HEK293T (cell line): Measurements from ENCODE around the gene HINFP.

ENCODE experiments used
- ARNT ChIP-seq: fragments of 450-650 bp; IDR thresholded peaks from 2 replicates; pipeline ENCODE4 v1.6.1; 2017; ENCODE audit warnings: mild to moderate bottlenecking
- BHLHE40 ChIP-seq: fragments of 450-650 bp; IDR thresholded peaks from 2 replicates; pipeline ENCODE4 v1.6.1; 2016; ENCODE audit warnings: mild to moderate bottlenecking, moderate library complexity, borderline replicate concordance
- CTBP1 ChIP-seq: fragments of 450-650 bp; IDR thresholded peaks from 2 replicates; pipeline ENCODE4 v1.6.1; 2016; ENCODE audit warnings: borderline replicate concordance
- ELF4 ChIP-seq: fragments of 450-650 bp; IDR thresholded peaks from 2 replicates; pipeline ENCODE4 v1.6.1; 2017; ENCODE audit warnings: antibody characterized with exemption
- FOXK2 ChIP-seq: fragments of 450-650 bp; IDR thresholded peaks from 2 replicates; pipeline ENCODE4 v1.6.1; 2016; ENCODE audit warnings: mild to moderate bottlenecking
- FOXM1 ChIP-seq: fragments of 450-650 bp; IDR thresholded peaks from 2 replicates; pipeline ENCODE4 v1.6.1; 2017; ENCODE audit warnings: mild to moderate bottlenecking, borderline replicate concordance
- L3MBTL2 ChIP-seq: fragments of 450-650 bp; conservative IDR thresholded peaks from 2 replicates; pipeline ENCODE4 v1.6.1; 2016; ENCODE audit warnings: mild to moderate bottlenecking
- NFRKB ChIP-seq: fragments of 450-650 bp; IDR thresholded peaks from 2 replicates; pipeline ENCODE4 v1.6.1; 2016; ENCODE audit warnings: mild to moderate bottlenecking, moderate library complexity
- SP1 ChIP-seq: fragments of 450-650 bp; IDR thresholded peaks from 2 replicates; pipeline ENCODE4 v1.6.1; 2017
- SUZ12 ChIP-seq: fragments of 450-650 bp; IDR thresholded peaks from 2 replicates; pipeline ENCODE4 v1.6.1; 2016; ENCODE audit warnings: mild to moderate bottlenecking
- TARDBP ChIP-seq: fragments of 450-650 bp; IDR thresholded peaks from 2 replicates; pipeline ENCODE4 v1.6.1; 2016
- ZNF384 ChIP-seq: fragments of 450-650 bp; IDR thresholded peaks from 2 replicates; pipeline ENCODE4 v1.6.1; 2016

DNA sequence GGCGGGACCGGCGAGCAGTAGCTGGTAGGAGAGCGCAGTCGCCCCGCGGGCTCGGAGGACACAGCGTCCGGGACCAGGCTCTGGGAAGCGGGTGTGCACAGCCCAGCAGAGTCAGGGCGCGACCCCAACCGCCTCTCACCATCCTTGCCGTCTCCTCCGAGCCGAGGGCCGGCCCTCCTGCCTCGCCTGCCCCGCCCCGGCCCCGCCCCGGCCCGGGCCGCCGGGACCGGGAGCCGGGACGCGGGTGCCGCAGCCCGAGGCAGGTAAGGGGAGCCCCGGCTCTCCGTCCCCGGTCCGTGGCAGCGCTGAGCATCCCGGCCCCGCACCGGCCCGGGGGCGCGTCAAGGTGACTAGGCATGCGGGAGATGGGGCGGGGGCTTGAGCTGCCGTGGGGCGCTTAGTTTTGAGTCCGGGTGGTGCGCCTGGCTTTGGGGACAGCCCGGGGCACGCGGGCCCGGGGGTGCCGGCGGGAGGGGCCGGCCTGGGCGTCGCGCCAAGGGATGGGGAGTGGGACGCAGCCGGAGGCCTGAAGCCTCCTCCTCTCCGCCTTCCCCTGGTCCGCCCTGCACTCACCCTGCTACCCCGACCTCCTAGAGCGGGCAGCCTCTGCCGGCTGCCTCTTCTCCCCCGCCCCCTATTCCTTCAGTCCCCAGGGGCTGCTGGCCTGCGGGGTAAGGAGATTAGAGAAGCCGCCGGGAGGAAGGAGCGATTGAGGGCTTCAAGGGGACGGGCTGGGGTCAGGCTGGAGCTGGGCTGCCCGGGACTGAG is 27.8 kb downstream of the HINFP start, which contains the start of gene ABCG4:
- TF ChIP-seq FOXM1 (no peak), TARDBP (no peak), NFRKB (no peak), SUZ12 (no peak), L3MBTL2 (peak; percentile 46; the same call in 1 of the 2 replicates), ELF4 (no peak), ARNT (no peak), SP1 (no peak), ZNF384 (no peak), BHLHE40 (no peak), FOXK2 (no peak), CTBP1 (no peak)
